HepG2 (cell line): Measurements from ENCODE around the gene RGS14. TPM values are rescaled to one million over a fixed set of nuclear protein-coding genes. Genes with fewer than 3 reads are reported as not detected.

ENCODE experiments used
- AHR ChIP-seq: IDR thresholded peaks from 2 replicates; pipeline ENCODE4 v1.6.1; 2018; ENCODE audit warnings: missing genetic modification reagents, missing compliant biosample characterization
- ATM ChIP-seq: fragments of 450-650 bp; IDR thresholded peaks from 2 replicates; pipeline ENCODE4 v1.7.1; 2017; ENCODE audit warnings: mild to moderate bottlenecking, borderline replicate concordance
- BRD4 ChIP-seq: sonication (generic); formaldehyde crosslinking; IDR thresholded peaks from 2 replicates; pipeline ENCODE4 v1.4.0; 2020; ENCODE audit warnings: missing genetic modification reagents
- CEBPB ChIP-seq: IDR thresholded peaks from 2 replicates; pipeline ENCODE4 v1.6.1; 2011; ENCODE audit warnings: low read depth, low read length, improper control_type of control experiment, borderline replicate concordance
- FLYWCH1 ChIP-seq: sonication (generic); formaldehyde crosslinking; IDR thresholded peaks from 2 replicates; pipeline ENCODE4 v1.8.1; 2023; ENCODE audit warnings: mild to moderate bottlenecking, missing genetic modification reagents
- GABPB1 ChIP-seq: IDR thresholded peaks from 2 replicates; pipeline ENCODE4 v1.6.1; 2016; ENCODE audit warnings: mild to moderate bottlenecking, missing genetic modification reagents, moderate library complexity, missing compliant biosample characterization
- GTF3A ChIP-seq: sonication (generic); formaldehyde crosslinking; conservative IDR thresholded peaks from 2 replicates; pipeline ENCODE4 v1.4.0; 2020; ENCODE audit warnings: mild to moderate bottlenecking, missing genetic modification reagents
- KLF6 ChIP-seq: IDR thresholded peaks from 2 replicates; pipeline ENCODE4 v1.8.0; 2016; ENCODE audit warnings: missing biosample characterization, missing genetic modification reagents
- MEIS2 ChIP-seq: sonication (generic); formaldehyde crosslinking; IDR thresholded peaks from 2 replicates; pipeline ENCODE4 v1.9.0; 2021; ENCODE audit warnings: mild to moderate bottlenecking, missing genetic modification reagents
- MTA1 ChIP-seq: sonication (generic); formaldehyde crosslinking; IDR thresholded peaks from 2 replicates; pipeline ENCODE4 v1.4.0; 2020; ENCODE audit warnings: missing genetic modification reagents, mild to moderate bottlenecking, borderline replicate concordance
- NFATC3 ChIP-seq: sonication (generic); formaldehyde crosslinking; IDR thresholded peaks from 2 replicates; pipeline ENCODE4 v1.5.1; 2020; ENCODE audit warnings: mild to moderate bottlenecking, missing genetic modification reagents
- NKX3-1 ChIP-seq: sonication (generic); formaldehyde crosslinking; IDR thresholded peaks from 2 replicates; pipeline ENCODE4 v1.5.0; 2020; ENCODE audit warnings: missing genetic modification reagents
- PTBP1 ChIP-seq: fragments of 200-400 bp; formaldehyde crosslinking; IDR thresholded peaks from 2 replicates; pipeline ENCODE4 v1.6.1; 2018; ENCODE audit warnings: low read length, low read depth; ENCODE audit not compliant: poor library complexity, severe bottlenecking
- RARA ChIP-seq: IDR thresholded peaks from 2 replicates; pipeline ENCODE4 v1.6.1; 2016; ENCODE audit warnings: missing genetic modification reagents, missing compliant biosample characterization
- SPEN ChIP-seq: sonication (generic); formaldehyde crosslinking; IDR thresholded peaks from 2 replicates; pipeline ENCODE4 v1.5.1; 2020; ENCODE audit warnings: low read depth, mild to moderate bottlenecking, missing genetic modification reagents
- ZNF205 ChIP-seq: IDR thresholded peaks from 2 replicates; pipeline ENCODE4 v1.6.1; 2018; ENCODE audit warnings: missing biosample characterization, missing genetic modification reagents
- ZNF224 ChIP-seq: sonication (generic); formaldehyde crosslinking; IDR thresholded peaks from 2 replicates; pipeline ENCODE4 v1.5.0; 2020; ENCODE audit warnings: mild to moderate bottlenecking, missing genetic modification reagents
- ZNF614 ChIP-seq: IDR thresholded peaks from 2 replicates; pipeline ENCODE4 v1.6.1; 2018; ENCODE audit warnings: missing biosample characterization, missing genetic modification reagents, inconsistent platforms, borderline replicate concordance
- ZNF746 ChIP-seq: sonication (generic); formaldehyde crosslinking; IDR thresholded peaks from 2 replicates; pipeline ENCODE4 v1.8.0; 2022; ENCODE audit warnings: mild to moderate bottlenecking, missing genetic modification reagents
- ZSCAN29 ChIP-seq: sonication (generic); formaldehyde crosslinking; conservative IDR thresholded peaks from 2 replicates; pipeline ENCODE4 v1.4.0; 2020; ENCODE audit warnings: mild to moderate bottlenecking, missing genetic modification reagents
- polyA plus RNA-seq, 8 experiments: library from polyadenylated mRNA; depleted of rRNA in 3 of 8; stranded (reverse) in 7 of 8; unstranded in 1 of 8; fragments of >200 nt; fragmentation: Illumina TruSeq in 4 of 8; extraction: Trizol in 4 of 8; gene quantifications; 2 replicates each; pipeline versions ENCODE4 v1.2.1 to v1.2.3, GENCODE V29; 2011 to 2016; ENCODE audit warnings: low read depth in 4 of 8, missing spikeins in 1 of 8, mixed read lengths in 1 of 8; ENCODE audit not compliant: insufficient read depth in 1 of 8
- total RNA-seq, 5 experiments: library from RNA; depleted of rRNA; stranded (reverse); fragments of >200 nt; fragmentation: Illumina TruSeq; extraction: Trizol; gene quantifications; 2 replicates each; pipeline ENCODE4 v1.2.3, GENCODE V29; 2016; ENCODE audit warnings: low read depth in 1 of 5
- TF ChIP-seq, protein P1 (sequence below): sonication (generic); formaldehyde crosslinking; IDR thresholded peaks from 2 replicates; pipeline ENCODE4 v1.5.0; 2020; ENCODE audit warnings: missing genetic modification reagents
- TF ChIP-seq, protein P2 (sequence below): sonication (generic); formaldehyde crosslinking; IDR thresholded peaks from 2 replicates; pipeline ENCODE4 v1.5.0; 2020; ENCODE audit warnings: missing genetic modification reagents
- TF ChIP-seq, protein P3 (sequence below): conservative IDR thresholded peaks from 2 replicates; pipeline ENCODE4 v1.6.1; 2018; ENCODE audit warnings: missing genetic modification reagents

The RGS14 gene
- total and polyA plus RNA-seq, 2 of the 13 experiments (the other 11 are each of a cell fraction or from before 2014, with no cell fraction given), result 11.1 to 17.2 TPM

DNA sequence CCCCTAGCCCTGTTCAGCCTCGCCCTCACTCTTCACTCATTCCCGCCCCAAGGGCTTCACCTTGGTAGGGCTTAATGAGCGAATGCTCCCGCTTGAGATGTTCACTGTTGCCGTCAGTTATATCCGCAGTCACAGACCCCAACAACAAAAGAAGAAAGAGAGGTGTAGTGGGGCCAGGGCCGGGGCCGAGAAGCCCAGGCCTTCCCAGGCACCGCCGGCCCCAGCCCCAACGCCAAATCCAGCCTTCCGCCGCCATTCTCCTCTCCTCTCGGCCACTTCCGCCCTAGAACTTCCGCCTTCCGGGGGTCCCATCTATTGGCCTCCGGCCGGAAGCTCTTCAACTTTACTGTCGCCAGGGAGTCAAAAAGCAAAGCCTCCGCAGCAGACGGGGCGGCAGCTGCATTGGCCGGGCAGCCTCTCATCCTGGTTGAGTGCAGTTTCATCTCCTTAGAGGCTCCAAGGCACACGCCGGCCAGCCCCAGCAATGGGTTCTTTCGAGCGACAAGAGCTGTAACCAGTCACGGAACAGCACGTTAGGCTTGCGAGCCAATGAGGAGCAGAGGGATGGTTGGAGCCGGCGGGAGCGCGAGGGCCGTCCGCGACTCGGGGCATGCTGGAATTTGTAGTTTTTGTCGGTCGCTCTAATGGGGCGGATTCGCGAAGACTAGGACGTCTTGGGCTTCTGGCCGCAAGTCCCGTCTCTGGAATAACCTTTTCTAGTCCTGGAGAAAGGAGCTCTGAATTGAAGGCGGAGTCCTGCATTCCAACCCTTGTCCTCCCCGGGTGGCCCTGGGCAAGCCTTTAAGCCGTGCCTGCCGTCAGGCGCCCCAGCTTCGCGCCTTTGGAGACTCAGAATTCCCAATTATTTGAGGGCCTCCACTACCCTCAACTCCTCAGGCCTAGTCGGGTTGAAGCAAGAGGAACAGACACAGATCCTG is 6.1 kb upstream of the RGS14 start, which contains the start of gene LMAN2 (continued):
- TF ChIP-seq NKX3-1 (CRISPR knock-in tag), result peak; percentile 44; the same call in 1 of the 2 replicates
- TF ChIP-seq ZSCAN29 (CRISPR knock-in tag), result 0 out of 2 replicates have a peak, but pooled peaks have one; percentile 25
- TF ChIP-seq ZNF746 (CRISPR knock-in tag), result no peak; the same call in 1 of the 2 replicates
- TF ChIP-seq, protein P1, sequence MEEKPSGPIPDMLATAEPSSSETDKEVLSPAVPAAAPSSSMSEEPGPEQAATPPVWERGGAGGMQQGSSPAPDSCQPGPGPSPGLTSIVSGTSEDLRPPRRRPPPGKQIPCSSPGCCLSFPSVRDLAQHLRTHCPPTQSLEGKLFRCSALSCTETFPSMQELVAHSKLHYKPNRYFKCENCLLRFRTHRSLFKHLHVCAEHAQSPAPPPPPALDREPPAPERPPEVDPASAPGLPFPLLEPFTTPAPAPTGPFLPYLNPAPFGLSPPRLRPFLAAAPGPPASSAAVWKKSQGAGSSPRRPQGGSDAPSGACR (CRISPR knock-in tag), result peak; percentile 74; the same call in 1 of the 2 replicates
- TF ChIP-seq CEBPB, result no peak
- TF ChIP-seq, protein P2, sequence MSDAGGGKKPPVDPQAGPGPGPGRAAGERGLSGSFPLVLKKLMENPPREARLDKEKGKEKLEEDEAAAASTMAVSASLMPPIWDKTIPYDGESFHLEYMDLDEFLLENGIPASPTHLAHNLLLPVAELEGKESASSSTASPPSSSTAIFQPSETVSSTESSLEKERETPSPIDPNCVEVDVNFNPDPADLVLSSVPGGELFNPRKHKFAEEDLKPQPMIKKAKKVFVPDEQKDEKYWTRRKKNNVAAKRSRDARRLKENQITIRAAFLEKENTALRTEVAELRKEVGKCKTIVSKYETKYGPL, result 0 out of 2 replicates have a peak, but pooled peaks have one; percentile 45
- no peak; the same call in 1 of the 2 replicates for TF ChIP-seq KLF6
- TF ChIP-seq GTF3A, result no peak
- TF ChIP-seq, protein P3, sequence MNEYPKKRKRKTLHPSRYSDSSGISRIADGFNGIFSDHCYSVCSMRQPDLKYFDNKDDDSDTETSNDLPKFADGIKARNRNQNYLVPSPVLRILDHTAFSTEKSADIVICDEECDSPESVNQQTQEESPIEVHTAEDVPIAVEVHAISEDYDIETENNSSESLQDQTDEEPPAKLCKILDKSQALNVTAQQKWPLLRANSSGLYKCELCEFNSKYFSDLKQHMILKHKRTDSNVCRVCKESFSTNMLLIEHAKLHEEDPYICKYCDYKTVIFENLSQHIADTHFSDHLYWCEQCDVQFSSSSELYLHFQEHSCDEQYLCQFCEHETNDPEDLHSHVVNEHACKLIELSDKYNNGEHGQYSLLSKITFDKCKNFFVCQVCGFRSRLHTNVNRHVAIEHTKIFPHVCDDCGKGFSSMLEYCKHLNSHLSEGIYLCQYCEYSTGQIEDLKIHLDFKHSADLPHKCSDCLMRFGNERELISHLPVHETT (CRISPR knock-in tag), result no peak; the same call in 1 of the 2 replicates
- peak; percentile 61; the same call in 1 of the 2 replicates for TF ChIP-seq AHR (CRISPR knock-in tag)
- TF ChIP-seq PTBP1, result peak; percentile 41
- TF ChIP-seq MEIS2 (CRISPR knock-in tag), result no peak
- TF ChIP-seq ATM, result no peak
- TF ChIP-seq ZNF205 (CRISPR knock-in tag), result 0 out of 2 replicates have a peak, but pooled peaks have one; percentile 22
- no peak for TF ChIP-seq MTA1 (CRISPR knock-in tag)
- peak; percentile 53; the same call in 1 of the 2 replicates for TF ChIP-seq SPEN (CRISPR knock-in tag)
- 0 out of 2 replicates have a peak, but pooled peaks have one; percentile 21 for TF ChIP-seq ZNF614 (CRISPR knock-in tag)
- TF ChIP-seq RARA (CRISPR knock-in tag), result 0 out of 2 replicates have a peak, but pooled peaks have one; percentile 14
- no peak; the same call in 1 of the 2 replicates for TF ChIP-seq BRD4 (CRISPR knock-in tag)
- no peak for TF ChIP-seq NFATC3 (CRISPR knock-in tag)
- TF ChIP-seq FLYWCH1 (CRISPR knock-in tag), result no peak
- TF ChIP-seq ZNF224 (CRISPR knock-in tag), result 0 out of 2 replicates have a peak, but pooled peaks have one; percentile 30
- TF ChIP-seq GABPB1 (CRISPR knock-in tag), result peak; percentile 99
